GM08714 (cell line): ENCODE measurements around the gene EXOC7.

Experiments used
- H3K4me3 ChIP-seq: fragments of 200-500 bp; sonication (Bioruptor generic); 2 replicates; pipeline ENCODE4 v1.5.1; 2014; ENCODE audit warnings: mild to moderate bottlenecking, low read length, inconsistent platforms
- ZNF274 ChIP-seq: IDR thresholded peaks from 2 replicates; pipeline ENCODE4 v1.6.1; 2012; ENCODE audit warnings: mild to moderate bottlenecking, low read depth, low read length

EXOC7 gene

GRCh38 chr17:76103274-76104139 lies at the start of gene EXOC7:
Gene EXOC7, minus strand, starts transcription at chr17:76103787. Its CDS starts 95 bp downstream, at chr17:76103692.
- no peak for TF ChIP-seq ZNF274
- peak within 1 kb of the TSS; percentile 79 for H3K4me3 ChIP-seq

GRCh38 chr17:76153202-76153601 lies 49.6 kb upstream of the EXOC7 start:
- no peak overlapping the region for H3K4me3 ChIP-seq
- TF ChIP-seq ZNF274: no peak

- no peak overlapping the region for H3K4me3 ChIP-seq
- no peak for TF ChIP-seq ZNF274
Observed at GRCh38 chr17:76152591-76152990, 49.0 kb upstream of the EXOC7 start.

GRCh38 chr17:76151896-76152454 lies 48.4 kb upstream of the EXOC7 start:
- no peak for TF ChIP-seq ZNF274
- H3K4me3 ChIP-seq: no peak overlapping the region

GRCh38 chr17:76150712-76151622 lies 47.4 kb upstream of the EXOC7 start:
- H3K4me3 ChIP-seq: no peak overlapping the region
- TF ChIP-seq ZNF274: no peak

GRCh38 chr17:76149214-76149613 lies 45.6 kb upstream of the EXOC7 start:
- no peak for TF ChIP-seq ZNF274
- no peak overlapping the region for H3K4me3 ChIP-seq

GRCh38 chr17:76148015-76148326 lies 44.4 kb upstream of the EXOC7 start:
- H3K4me3 ChIP-seq: no peak overlapping the region
- no peak for TF ChIP-seq ZNF274

GRCh38 chr17:76147211-76148014 lies 43.8 kb upstream of the EXOC7 start:
- TF ChIP-seq ZNF274: no peak
- H3K4me3 ChIP-seq: no peak overlapping the region

GRCh38 chr17:76146053-76146851 lies 42.7 kb upstream of the EXOC7 start:
- no peak for TF ChIP-seq ZNF274

GRCh38 chr17:76145231-76146052 lies 41.9 kb upstream of the EXOC7 start:
- no peak for TF ChIP-seq ZNF274
- no peak overlapping the region; the same call in 1 of the 2 replicates for H3K4me3 ChIP-seq

More at GRCh38 chr17:76146053-76146851, 42.7 kb upstream of the EXOC7 start:
- H3K4me3 ChIP-seq: no peak overlapping the region; the same call in 1 of the 2 replicates

GRCh38 chr17:76142585-76143041 lies 39.0 kb upstream of the EXOC7 start:
- no peak overlapping the region for H3K4me3 ChIP-seq
- no peak for TF ChIP-seq ZNF274

GRCh38 chr17:76142039-76142584 lies 38.5 kb upstream of the EXOC7 start:
- H3K4me3 ChIP-seq: no peak overlapping the region
- no peak for TF ChIP-seq ZNF274
